H1 (cell line): ENCODE data around the gene NDUFA8. TPM values are rescaled to one million over a fixed set of nuclear protein-coding genes. Genes with fewer than 3 reads are reported as not detected.

Experiments used
- GABPA ChIP-seq: IDR thresholded peaks from 2 replicates; pipeline ENCODE4 v1.6.1; 2011; ENCODE audit warnings: mild to moderate bottlenecking, low read length, moderate library complexity, borderline replicate concordance; ENCODE audit not compliant: insufficient read depth
- HDAC2 ChIP-seq, 2 experiments: fragments of 300-600 bp in 1 of 2; sonication (generic) in 1 of 2; IDR thresholded peaks; 2 replicates each; pipeline ENCODE4 v1.6.1; 2011 to 2012; ENCODE audit warnings: low read depth in 2 of 2, low read length in 2 of 2, mild to moderate bottlenecking in 2 of 2, moderate library complexity in 2 of 2, borderline replicate concordance in 1 of 2, inconsistent platforms in 1 of 2
- polyA plus RNA-seq, 7 experiments: library from polyadenylated mRNA; depleted of rRNA in 3 of 7; stranded (reverse) in 5 of 7; unstranded in 2 of 7; fragments of >200 nt in 5 of 7; fragments of 200-250 nt in 2 of 7; gene quantifications; 1 replicate in 5 of 7; 2 replicates in 1 of 7; 4 replicates in 1 of 7; pipeline versions ENCODE4 v1.2.1 to v1.2.3, GENCODE V29; 2011 to 2013; ENCODE audit warnings: missing spikeins in 2 of 7, mixed read lengths in 2 of 7
- total RNA-seq: library from RNA; stranded (reverse); fragmentation: NEBNext Ultra II Directional; extraction: Animal tissue kit (Norgen Biotek cat#: 25700); gene quantifications from 2 replicates; pipeline ENCODE4 v1.2.1, GENCODE V29; 2021

Gene NDUFA8
- total and polyA plus RNA-seq, 2 of the 8 experiments (the other 6 are each of a cell fraction or from before 2014, with no cell fraction given): 61.0 to 73.8 TPM

DNA sequence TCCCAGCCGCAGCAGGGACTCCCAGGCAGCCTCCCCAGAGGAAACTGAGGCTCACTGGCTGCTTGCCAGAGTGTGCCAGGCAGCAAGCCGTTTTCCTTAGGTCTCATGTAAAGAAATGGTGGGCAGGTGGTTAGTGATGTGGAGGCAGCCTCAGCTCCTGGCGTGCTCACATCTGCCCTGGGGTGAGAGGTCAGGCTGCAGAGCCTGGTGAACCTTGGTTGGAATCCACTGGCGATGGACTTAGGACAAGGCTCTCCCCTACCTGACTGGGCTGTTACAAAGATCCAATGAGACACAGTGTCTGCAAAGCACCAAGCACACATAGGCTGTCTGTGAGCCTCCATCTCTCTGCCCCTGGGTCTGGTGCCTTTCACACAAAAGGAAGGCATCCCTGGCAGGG lies 38.3 kb upstream of the NDUFA8 start (continued):
- no peak for TF ChIP-seq GABPA
- TF ChIP-seq HDAC2 (IDR thresholded peaks at IDR 0.05; ENCODE audit: borderline replicate concordance in 1 of 2, low read depth in 2 of 2, low read length in 2 of 2): no peak
- TF ChIP-seq, all 59 proteins: peak for 0
